ENCODE measurements around the gene AUTS2. TPM values are rescaled to one million over a fixed set of nuclear protein-coding genes. Genes with fewer than 3 reads are reported as not detected.
A peak's percentile ranks its signal among the peaks of the same experiment; 100 is the strongest.

AUTS2 gene
- total RNA-seq, 1 experiment from 2014 or later = 256 TPM

- no peaks in the 10 kb centered on the region for H3K9me3 Mint-ChIP-seq
- no peaks in the 10 kb centered on the region for H3K36me3 Mint-ChIP-seq (ENCODE audit: insufficient read depth in 1 of 3, low read depth in 3 of 3)
- no peak overlapping the region for H3K27ac Mint-ChIP-seq
- Histone ChIP-seq H3K27me3 (ENCODE audit: insufficient read depth, low read length) (no peaks in the 10 kb centered on the region), H3K9me3 (ENCODE audit: control insufficient read depth, low read depth, low read length) (no peaks in the 10 kb centered on the region), H2BK20ac (ENCODE audit: low read depth, low read length, poor library complexity, severe bottlenecking) (no peak overlapping the region), H3K14ac (ENCODE audit: insufficient read depth, low read length) (no peak overlapping the region), H3K4ac (ENCODE audit: low read depth, low read length) (no peak overlapping the region), H2AK5ac (ENCODE audit: insufficient read length, low read length) (no peak overlapping the region), H4K5ac (ENCODE audit: insufficient read length, low read depth, low read length) (no peak overlapping the region), H3K4me2 (ENCODE audit: insufficient read depth, insufficient read length, low read length) (no peak overlapping the region), H2BK12ac (ENCODE audit: insufficient read length, low read depth, low read length) (no peak overlapping the region), H3K4me1 (ENCODE audit: insufficient read depth, low read length) (no peaks in the 10 kb centered on the region), H3K9ac (ENCODE audit: extremely low read depth, insufficient read length, low read length) (no peak overlapping the region), H3K23me2 (ENCODE audit: insufficient read length, low read depth, low read length, poor library complexity, severe bottlenecking) (no peaks in the 10 kb centered on the region), H2BK120ac (ENCODE audit: low read depth, low read length, poor library complexity, severe bottlenecking) (no peak overlapping the region), H3K79me2 (ENCODE audit: insufficient read depth, low read length) (no peaks in the 10 kb centered on the region), H4K20me1 (ENCODE audit: control insufficient read depth, insufficient read depth, insufficient read length) (no peaks in the 10 kb centered on the region), H3T11ph (ENCODE audit: low read length) (no peak overlapping the region), H2AFZ (ENCODE audit: low read length) (no peak overlapping the region), H3K79me1 (ENCODE audit: insufficient read depth, low read depth, low read length, poor library complexity, severe bottlenecking) (no peaks in the 10 kb centered on the region), H2BK15ac (ENCODE audit: low read depth, low read length) (no peak overlapping the region), H3K23ac (ENCODE audit: insufficient read length, low read depth, low read length) (no peak overlapping the region), H3K18ac (ENCODE audit: insufficient read length, low read depth, low read length) (no peak overlapping the region), H4K8ac (replicated peaks; ENCODE audit: insufficient read length, low read depth, low read length) (no peak overlapping the region), H3K56ac (ENCODE audit: insufficient read length, low read depth, low read length) (no peak overlapping the region), H4K91ac (ENCODE audit: insufficient read length, low read depth, low read length) (no peak overlapping the region), H2BK5ac (ENCODE audit: insufficient read length, low read length) (no peak overlapping the region), H3K27ac (ENCODE audit: insufficient read length, low read depth, low read length) (no peak overlapping the region)
- no peaks in the 10 kb centered on the region for H3K27me3 Mint-ChIP-seq (ENCODE audit: low read depth)
- no peak for DNase-seq
- TF ChIP-seq, protein P1, sequence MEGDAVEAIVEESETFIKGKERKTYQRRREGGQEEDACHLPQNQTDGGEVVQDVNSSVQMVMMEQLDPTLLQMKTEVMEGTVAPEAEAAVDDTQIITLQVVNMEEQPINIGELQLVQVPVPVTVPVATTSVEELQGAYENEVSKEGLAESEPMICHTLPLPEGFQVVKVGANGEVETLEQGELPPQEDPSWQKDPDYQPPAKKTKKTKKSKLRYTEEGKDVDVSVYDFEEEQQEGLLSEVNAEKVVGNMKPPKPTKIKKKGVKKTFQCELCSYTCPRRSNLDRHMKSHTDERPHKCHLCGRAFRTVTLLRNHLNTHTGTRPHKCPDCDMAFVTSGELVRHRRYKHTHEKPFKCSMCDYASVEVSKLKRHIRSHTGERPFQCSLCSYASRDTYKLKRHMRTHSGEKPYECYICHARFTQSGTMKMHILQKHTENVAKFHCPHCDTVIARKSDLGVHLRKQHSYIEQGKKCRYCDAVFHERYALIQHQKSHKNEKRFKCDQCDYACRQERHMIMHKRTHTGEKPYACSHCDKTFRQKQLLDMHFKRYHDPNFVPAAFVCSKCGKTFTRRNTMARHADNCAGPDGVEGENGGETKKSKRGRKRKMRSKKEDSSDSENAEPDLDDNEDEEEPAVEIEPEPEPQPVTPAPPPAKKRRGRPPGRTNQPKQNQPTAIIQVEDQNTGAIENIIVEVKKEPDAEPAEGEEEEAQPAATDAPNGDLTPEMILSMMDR (conservative IDR thresholded peaks at IDR 0.05) = peak; percentile 32; the same call in 2 of the 3 replicates
- no peak overlapping the region for H3K4me3 Mint-ChIP-seq
- no CpG with 5 or more reads among the region's 2 CpGs for WGBS (ENCODE audit: extremely low coverage, insufficient read length, low lambda C conversion rate)
- peaks cover under 1 to 5% of the 10 kb centered on the region in 2 experiments; a peak in 1 of 4 replicates for H3K4me1 Mint-ChIP-seq
Measured at GRCh38 chr7:70434376-70434775, 836.1 kb downstream of the AUTS2 start.

Data from H9 (cell line).